HepG2 (cell line): Measurements from ENCODE around the gene ACOT13. TPM values are rescaled to one million over a fixed set of nuclear protein-coding genes. Genes with fewer than 3 reads are reported as not detected.

Experiments
- polyA plus RNA-seq, 8 experiments: library from polyadenylated mRNA; depleted of rRNA in 3 of 8; stranded (reverse) in 7 of 8; unstranded in 1 of 8; fragments of >200 nt; fragmentation: Illumina TruSeq in 4 of 8; extraction: Trizol in 4 of 8; gene quantifications; 2 replicates each; pipeline versions ENCODE4 v1.2.1 to v1.2.3, GENCODE V29; 2011 to 2016; ENCODE audit warnings: low read depth in 4 of 8, missing spikeins in 1 of 8, mixed read lengths in 1 of 8; ENCODE audit not compliant: insufficient read depth in 1 of 8
- total RNA-seq, 5 experiments: library from RNA; depleted of rRNA; stranded (reverse); fragments of >200 nt; fragmentation: Illumina TruSeq; extraction: Trizol; gene quantifications; 2 replicates each; pipeline ENCODE4 v1.2.3, GENCODE V29; 2016; ENCODE audit warnings: low read depth in 1 of 5
- TF ChIP-seq, protein P1 (sequence below): sonication (generic); formaldehyde crosslinking; IDR thresholded peaks from 2 replicates; pipeline ENCODE4 v1.4.0; 2020; ENCODE audit warnings: mild to moderate bottlenecking, missing genetic modification reagents

ACOT13 gene
- total and polyA plus RNA-seq, 2 of the 13 experiments (the other 11 are each of a cell fraction or from before 2014, with no cell fraction given), result 31.5 to 45.1 TPM

- TF ChIP-seq, protein P1, sequence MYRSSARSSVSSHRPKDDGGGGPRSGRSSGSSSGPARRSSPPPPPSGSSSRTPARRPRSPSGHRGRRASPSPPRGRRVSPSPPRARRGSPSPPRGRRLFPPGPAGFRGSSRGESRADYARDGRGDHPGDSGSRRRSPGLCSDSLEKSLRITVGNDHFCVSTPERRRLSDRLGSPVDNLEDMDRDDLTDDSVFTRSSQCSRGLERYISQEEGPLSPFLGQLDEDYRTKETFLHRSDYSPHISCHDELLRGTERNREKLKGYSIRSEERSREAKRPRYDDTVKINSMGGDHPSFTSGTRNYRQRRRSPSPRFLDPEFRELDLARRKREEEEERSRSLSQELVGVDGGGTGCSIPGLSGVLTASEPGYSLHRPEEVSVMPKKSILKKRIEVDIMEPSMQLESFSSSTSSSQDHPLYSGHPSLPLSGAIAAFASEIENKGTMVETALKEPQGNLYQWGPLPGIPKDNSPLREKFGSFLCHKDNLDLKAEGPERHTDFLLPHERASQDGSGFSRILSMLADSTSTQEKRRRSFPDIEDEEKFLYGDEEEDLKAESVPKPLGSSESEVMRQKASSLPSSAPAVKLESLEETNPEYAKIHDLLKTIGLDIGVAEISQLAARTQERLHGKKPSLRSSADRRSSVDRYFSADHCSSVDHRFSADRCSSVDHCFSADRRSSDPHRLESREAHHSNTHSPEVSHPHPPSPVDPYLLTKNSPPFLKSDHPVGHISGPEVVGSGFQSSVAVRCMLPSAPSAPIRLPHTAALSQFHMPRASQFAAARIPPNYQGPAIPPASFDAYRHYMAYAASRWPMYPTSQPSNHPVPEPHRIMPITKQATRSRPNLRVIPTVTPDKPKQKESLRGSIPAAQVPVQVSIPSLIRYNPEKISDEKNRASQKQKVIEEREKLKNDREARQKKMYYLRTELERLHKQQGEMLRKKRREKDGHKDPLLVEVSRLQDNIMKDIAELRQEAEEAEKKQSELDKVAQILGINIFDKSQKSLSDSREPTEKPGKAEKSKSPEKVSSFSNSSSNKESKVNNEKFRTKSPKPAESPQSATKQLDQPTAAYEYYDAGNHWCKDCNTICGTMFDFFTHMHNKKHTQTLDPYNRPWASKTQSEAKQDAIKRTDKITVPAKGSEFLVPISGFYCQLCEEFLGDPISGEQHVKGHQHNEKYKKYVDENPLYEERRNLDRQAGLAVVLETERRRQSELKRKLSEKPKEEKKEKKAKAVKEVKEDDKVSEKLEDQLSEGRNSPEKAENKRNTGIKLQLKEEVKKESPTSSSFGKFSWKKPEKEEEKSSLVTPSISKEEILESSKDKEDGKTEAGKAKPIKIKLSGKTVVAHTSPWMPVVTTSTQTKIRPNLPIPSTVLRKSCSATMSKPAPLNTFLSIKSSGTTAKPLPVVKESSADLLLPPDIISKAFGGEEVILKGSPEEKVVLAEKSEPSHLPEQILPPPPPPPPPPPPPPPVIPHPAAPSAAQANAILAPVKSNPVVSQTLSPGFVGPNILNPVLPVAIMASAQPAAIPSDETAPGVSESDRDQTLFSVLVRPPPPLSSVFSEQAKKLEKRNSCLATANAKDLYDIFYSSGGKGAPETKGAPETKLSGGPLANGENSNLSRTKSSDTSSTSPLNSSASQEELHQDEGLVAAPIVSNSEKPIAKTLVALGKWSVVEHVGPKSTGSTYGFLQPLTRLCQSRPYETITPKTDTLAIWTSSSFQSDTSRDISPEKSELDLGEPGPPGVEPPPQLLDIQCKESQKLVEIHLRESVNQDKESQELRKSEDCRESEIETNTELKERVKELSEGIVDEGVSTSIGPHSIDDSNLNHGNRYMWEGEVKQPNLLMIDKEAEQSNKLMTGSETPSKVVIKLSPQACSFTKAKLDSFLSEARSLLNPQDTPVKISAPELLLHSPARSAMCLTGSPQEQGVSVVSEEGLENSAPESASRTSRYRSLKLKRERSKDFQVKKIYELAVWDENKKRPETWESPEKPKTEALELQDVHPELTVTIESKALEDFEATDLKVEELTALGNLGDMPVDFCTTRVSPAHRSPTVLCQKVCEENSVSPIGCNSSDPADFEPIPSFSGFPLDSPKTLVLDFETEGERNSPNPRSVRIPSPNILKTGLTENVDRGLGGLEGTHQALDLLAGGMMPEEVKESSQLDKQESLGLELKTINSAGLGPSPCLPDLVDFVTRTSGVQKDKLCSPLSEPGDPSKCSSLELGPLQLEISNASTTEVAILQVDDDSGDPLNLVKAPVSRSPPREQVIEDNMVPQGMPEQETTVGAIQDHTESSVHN (CRISPR knock-in tag), result no peak
Observed at GRCh38 chr6:24719125-24719971, 52.5 kb downstream of the ACOT13 start, which contains the start of gene C6orf62 (continued).
